ENCODE data around the gene TACC2.

DNA sequence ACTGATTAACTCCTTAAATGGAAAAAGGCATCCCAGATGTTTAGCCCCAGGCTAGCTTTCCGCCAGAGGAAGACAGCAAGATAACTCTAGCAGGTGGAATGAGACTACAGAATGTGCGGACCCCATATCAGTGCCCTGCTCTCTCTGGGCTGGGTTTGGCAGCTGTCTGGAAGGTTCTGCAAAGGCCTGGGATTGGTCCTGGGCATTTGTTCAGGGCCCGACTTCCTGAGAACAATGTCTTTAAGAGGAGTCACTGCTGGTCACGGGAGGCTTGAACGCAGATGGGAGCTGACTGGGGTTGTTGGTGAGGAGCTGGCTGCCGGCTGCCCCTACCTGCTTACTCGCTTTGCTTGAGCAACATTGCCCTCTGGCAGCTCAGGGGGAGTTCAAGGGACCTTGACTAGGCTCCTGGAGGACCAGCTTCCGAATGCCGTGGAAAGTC, 151.5 kb downstream of the TACC2 start:
- TF ChIP-seq CTCF (IDR thresholded peaks at IDR 0.05; ENCODE audit: borderline replicate concordance, extremely low read depth, low read length, poor library complexity, severe bottlenecking) (no peak), EZH2 (IDR thresholded peaks at IDR 0.05; ENCODE audit: borderline replicate concordance, low read depth, low read length, severe bottlenecking) (no peak)

Measured in DND-41 (cell line).